GM21515 (cell line): Measurements from ENCODE around the gene WIPF1.

Experiments used
- ATAC-seq: cut with Tn5 transposase; IDR thresholded peaks from one replicate; pipeline ENCODE4 v1.9.1; 2021; ENCODE audit not compliant: unreplicated experiment

WIPF1 gene

GRCh38 chr2:174546519-174547506 lies 50.8 kb downstream of the WIPF1 start:
- ATAC-seq = no peak

- ATAC-seq = no peak
These were observed 52.4 kb downstream of the WIPF1 start for GRCh38 chr2:174545240-174545639.

- no peak for ATAC-seq
These were observed 52.8 kb downstream of the WIPF1 start for GRCh38 chr2:174544802-174545201.

GRCh38 chr2:174544156-174544555 lies 53.4 kb downstream of the WIPF1 start:
- no peak for ATAC-seq

- no peak for ATAC-seq
These were observed 56.7 kb downstream of the WIPF1 start for GRCh38 chr2:174540893-174541292.

- no peak for ATAC-seq
These were observed 61.6 kb downstream of the WIPF1 start for GRCh38 chr2:174535757-174536703.

- no peak for ATAC-seq
These were observed 62.5 kb downstream of the WIPF1 start for GRCh38 chr2:174535083-174535482.

- no peak for ATAC-seq
These were observed 67.7 kb downstream of the WIPF1 start for GRCh38 chr2:174529916-174530315.

- no peak for ATAC-seq
These were observed 69.6 kb downstream of the WIPF1 start for GRCh38 chr2:174527959-174528358.

- ATAC-seq = no peak
These were observed 70.4 kb downstream of the WIPF1 start for GRCh38 chr2:174527101-174527721.

GRCh38 chr2:174524527-174524926 lies 73.1 kb downstream of the WIPF1 start:
- no peak for ATAC-seq

- ATAC-seq = no peak
These were observed 75.1 kb downstream of the WIPF1 start for GRCh38 chr2:174522553-174522952.

- ATAC-seq = no peak
These were observed 79.2 kb downstream of the WIPF1 start for GRCh38 chr2:174518395-174518794.

GRCh38 chr2:174516501-174517378 lies 80.9 kb downstream of the WIPF1 start:
- ATAC-seq = no peak

GRCh38 chr2:174512345-174512744 lies 85.3 kb downstream of the WIPF1 start:
- ATAC-seq = no peak

GRCh38 chr2:174511580-174512260 lies 85.9 kb downstream of the WIPF1 start:
- no peak for ATAC-seq

- no peak for ATAC-seq
These were observed 86.9 kb downstream of the WIPF1 start for GRCh38 chr2:174510583-174511189.
